Nephron progenitor cell (in vitro differentiated cells): ENCODE measurements around the gene HEBP1.
A peak's percentile ranks its signal among the peaks of the same experiment; 100 is the strongest.

Experiments
- DNase-seq: peaks from one replicate; pipeline ENCODE4 v3.0.0; 2021
- H3K27ac Mint-ChIP-seq: 2 replicates; pipeline ENCODE4 v1.8.0; 2021; ENCODE audit warnings: mild to moderate bottlenecking, moderate library complexity, mixed read lengths
- H3K27me3 Mint-ChIP-seq: 2 replicates; pipeline ENCODE4 v1.8.0; 2021; ENCODE audit warnings: mild to moderate bottlenecking, low read depth, mixed read lengths; ENCODE audit not compliant: poor library complexity
- H3K36me3 Mint-ChIP-seq: 2 replicates; pipeline ENCODE4 v1.8.0; 2021; ENCODE audit warnings: low read depth, mixed read lengths
- H3K4me1 Mint-ChIP-seq: 2 replicates; pipeline ENCODE4 v1.8.0; 2021; ENCODE audit warnings: mixed read lengths
- H3K4me3 Mint-ChIP-seq: 2 replicates; pipeline ENCODE4 v1.8.0; 2021; ENCODE audit warnings: mild to moderate bottlenecking, moderate library complexity, mixed read lengths
- H3K9me3 Mint-ChIP-seq: 2 replicates; pipeline ENCODE4 v1.8.0; 2021; ENCODE audit warnings: mild to moderate bottlenecking, moderate library complexity, mixed read lengths
- TF ChIP-seq, protein P1 (sequence below): fragments of 200-600 bp; sonication (generic); IDR thresholded peaks from 2 replicates; pipeline ENCODE4 v1.5.0; 2021; ENCODE audit warnings: antibody characterized with exemption

Gene HEBP1

DNA sequence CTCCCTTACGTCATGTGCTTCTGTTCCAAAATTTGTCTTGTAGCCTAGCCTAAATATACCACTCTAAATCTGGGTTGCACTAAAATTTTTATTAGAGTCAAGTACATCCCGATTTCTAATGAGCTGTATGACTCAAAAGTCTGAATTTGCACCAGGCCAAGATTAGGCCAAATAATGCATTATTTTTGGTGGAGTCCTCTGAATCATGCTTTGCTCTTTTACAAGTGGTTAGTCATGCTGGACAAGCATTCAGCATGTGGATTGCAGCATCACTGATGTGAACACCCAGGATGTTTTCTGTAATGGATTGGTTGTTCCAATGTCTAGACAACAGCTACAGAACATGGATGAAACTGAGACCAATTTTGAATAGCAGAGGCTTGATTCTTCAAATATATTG, 23.7 kb downstream of the HEBP1 start:
- H3K4me1 Mint-ChIP-seq, result no peaks in the 10 kb centered on the region
- H3K4me3 Mint-ChIP-seq, result no peak overlapping the region
- DNase-seq, result no peak
- peaks cover 46% of the 10 kb centered on the region for H3K36me3 Mint-ChIP-seq
- no peaks in the 10 kb centered on the region for H3K27me3 Mint-ChIP-seq
- peak overlapping the region; percentile 24 for H3K27ac Mint-ChIP-seq
- TF ChIP-seq, protein P1, sequence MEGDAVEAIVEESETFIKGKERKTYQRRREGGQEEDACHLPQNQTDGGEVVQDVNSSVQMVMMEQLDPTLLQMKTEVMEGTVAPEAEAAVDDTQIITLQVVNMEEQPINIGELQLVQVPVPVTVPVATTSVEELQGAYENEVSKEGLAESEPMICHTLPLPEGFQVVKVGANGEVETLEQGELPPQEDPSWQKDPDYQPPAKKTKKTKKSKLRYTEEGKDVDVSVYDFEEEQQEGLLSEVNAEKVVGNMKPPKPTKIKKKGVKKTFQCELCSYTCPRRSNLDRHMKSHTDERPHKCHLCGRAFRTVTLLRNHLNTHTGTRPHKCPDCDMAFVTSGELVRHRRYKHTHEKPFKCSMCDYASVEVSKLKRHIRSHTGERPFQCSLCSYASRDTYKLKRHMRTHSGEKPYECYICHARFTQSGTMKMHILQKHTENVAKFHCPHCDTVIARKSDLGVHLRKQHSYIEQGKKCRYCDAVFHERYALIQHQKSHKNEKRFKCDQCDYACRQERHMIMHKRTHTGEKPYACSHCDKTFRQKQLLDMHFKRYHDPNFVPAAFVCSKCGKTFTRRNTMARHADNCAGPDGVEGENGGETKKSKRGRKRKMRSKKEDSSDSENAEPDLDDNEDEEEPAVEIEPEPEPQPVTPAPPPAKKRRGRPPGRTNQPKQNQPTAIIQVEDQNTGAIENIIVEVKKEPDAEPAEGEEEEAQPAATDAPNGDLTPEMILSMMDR, result no peak
- H3K9me3 Mint-ChIP-seq, result peaks cover 29% of the 10 kb centered on the region

DNA sequence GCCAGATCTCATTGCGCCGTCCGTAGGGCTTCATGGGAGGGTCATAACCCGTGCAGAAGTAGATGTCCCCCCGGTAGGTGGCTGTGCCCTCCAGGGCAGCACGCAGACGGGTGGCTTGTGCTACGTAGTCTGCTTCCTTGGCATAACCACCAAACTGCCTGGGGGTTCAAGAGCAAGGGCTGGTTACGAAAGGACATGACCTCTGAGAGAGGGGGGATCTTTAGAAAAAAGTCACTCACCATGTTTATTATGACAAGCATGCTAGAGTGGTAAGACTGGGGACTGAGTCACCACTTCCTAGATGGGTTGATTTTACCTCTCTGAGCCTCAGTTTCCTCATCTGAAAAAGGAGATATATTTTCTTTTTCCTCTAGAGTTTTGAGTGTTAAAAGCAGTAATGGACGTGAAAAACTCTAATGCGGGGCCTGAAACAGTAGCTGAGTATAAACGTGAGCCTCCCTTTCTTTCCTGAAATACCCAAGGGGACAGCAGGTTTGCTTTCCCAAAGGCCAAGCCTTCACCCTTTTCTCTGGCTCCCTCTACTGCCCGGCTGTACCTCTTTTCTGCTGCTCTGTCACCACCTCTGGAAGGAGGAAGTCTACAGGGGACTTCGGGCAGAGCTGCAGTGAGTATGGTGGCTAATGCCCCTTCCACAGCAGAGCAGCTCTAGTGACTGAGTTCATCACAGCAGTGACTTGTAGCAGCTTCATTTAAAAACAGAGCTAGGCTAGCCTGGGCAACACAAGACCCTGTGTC, 24.6 kb downstream of the HEBP1 start:
- H3K4me1 Mint-ChIP-seq, result no peaks in the 10 kb centered on the region
- TF ChIP-seq, protein P1, result no peak
- no peak overlapping the region for H3K27ac Mint-ChIP-seq
- no peaks in the 10 kb centered on the region for H3K27me3 Mint-ChIP-seq
- H3K9me3 Mint-ChIP-seq, result peaks cover 29% of the 10 kb centered on the region
- no peak overlapping the region for H3K4me3 Mint-ChIP-seq
- DNase-seq, result peak; percentile 27
- peaks cover 49% of the 10 kb centered on the region for H3K36me3 Mint-ChIP-seq

DNA sequence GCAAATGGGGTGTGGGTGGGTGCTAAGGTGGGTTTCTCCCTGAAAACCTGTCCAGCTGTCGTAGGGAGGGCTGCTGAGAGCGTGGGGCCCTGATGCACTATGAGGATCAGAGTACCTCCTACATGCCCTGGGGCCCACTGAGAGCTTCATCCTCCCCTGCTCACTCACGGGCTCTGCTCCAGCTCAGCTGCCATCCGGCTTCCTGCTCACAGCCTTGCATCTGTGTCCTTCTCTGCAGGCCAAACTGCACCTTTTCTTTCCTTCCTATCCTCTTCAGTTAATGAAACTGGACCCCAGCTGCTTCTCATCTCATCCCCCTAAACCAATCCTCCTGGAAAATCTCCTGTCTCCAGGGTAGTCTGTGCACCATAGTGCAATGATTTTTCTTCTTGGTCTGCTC, 25.9 kb downstream of the HEBP1 start:
- no peak for DNase-seq
- Mint-ChIP-seq H3K9me3 (peaks cover 29% of the 10 kb centered on the region), H3K27me3 (no peaks in the 10 kb centered on the region), H3K4me3 (no peak overlapping the region), H3K27ac (no peak overlapping the region), H3K36me3 (peaks cover 49% of the 10 kb centered on the region), H3K4me1 (no peaks in the 10 kb centered on the region)
- TF ChIP-seq, protein P1, result no peak

DNA sequence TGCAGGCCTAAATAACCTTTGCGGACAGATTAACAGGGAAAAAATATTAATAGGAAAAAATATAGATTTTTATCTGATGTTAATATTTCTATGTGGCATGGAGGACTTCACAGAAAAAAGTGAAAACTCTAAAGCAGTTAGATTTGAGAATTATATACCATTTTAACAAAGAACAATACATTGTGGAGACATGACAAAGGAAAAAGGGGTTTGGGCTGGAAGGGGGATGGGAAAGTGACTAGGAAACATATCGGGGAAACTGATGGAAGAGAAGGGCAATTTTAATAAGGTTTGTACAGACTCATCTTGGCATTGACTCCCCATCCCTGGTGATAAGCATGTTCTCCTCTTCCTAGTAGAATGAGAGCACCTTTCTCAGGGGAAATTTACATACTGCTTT, 27.0 kb downstream of the HEBP1 start:
- H3K36me3 Mint-ChIP-seq, result peaks cover 55% of the 10 kb centered on the region
- TF ChIP-seq, protein P1, result no peak
- no peak for DNase-seq
- H3K4me3 Mint-ChIP-seq, result no peak overlapping the region
- peaks cover 29% of the 10 kb centered on the region for H3K9me3 Mint-ChIP-seq
- no peaks in the 10 kb centered on the region for H3K27me3 Mint-ChIP-seq
- no peaks in the 10 kb centered on the region for H3K4me1 Mint-ChIP-seq
- no peak overlapping the region for H3K27ac Mint-ChIP-seq

DNA sequence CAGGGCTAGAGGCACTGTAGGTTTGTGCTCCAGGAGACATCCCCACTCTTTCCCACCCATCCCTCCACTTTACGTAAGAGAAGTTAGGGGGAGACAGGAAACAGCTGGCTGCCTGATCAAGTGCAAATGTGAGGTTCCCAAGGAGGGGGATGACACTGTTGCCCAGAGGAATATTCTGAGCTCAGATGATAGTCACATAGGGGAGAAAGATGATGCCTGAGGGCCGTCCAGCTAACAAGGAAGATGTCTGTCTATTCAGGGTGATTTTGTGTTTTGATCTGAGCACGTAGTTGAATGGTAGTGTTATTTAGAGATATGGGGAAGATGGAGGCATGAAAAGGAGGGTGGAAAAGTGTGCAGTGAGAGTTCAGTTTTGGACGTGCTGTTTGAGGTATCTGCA, 34.2 kb downstream of the HEBP1 start:
- H3K27ac Mint-ChIP-seq, result no peak overlapping the region
- H3K27me3 Mint-ChIP-seq, result peaks cover 3% of the 10 kb centered on the region
- peaks cover 11% of the 10 kb centered on the region for H3K36me3 Mint-ChIP-seq
- TF ChIP-seq, protein P1, result no peak
- no peak for DNase-seq
- H3K9me3 Mint-ChIP-seq, result peaks cover 12% of the 10 kb centered on the region
- H3K4me1 Mint-ChIP-seq, result peaks cover 9% of the 10 kb centered on the region
- H3K4me3 Mint-ChIP-seq, result no peak overlapping the region

DNA sequence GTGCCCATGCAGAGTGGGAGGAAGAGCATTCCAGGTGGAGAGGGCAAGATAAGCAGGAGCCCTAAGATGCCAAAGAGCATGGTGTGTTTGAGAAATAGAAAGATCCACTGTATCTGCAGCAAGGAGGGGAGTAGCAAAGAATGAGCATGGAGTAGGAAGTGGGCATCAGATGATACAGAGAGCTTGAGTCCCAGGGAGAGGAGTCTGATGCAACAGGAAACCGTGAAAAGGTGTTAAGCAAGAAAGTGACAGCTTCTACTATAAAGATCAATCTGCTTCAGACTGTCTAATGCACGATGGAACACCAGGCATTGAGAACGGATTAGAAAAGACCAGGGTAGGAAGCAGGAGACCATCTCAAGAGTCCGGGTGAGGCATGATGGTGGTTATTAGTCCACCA, 35.8 kb downstream of the HEBP1 start:
- no peak for DNase-seq
- Mint-ChIP-seq H3K4me1 (peaks cover 9% of the 10 kb centered on the region), H3K9me3 (peaks cover 12% of the 10 kb centered on the region), H3K36me3 (peaks cover 11% of the 10 kb centered on the region), H3K4me3 (no peak overlapping the region), H3K27me3 (peaks cover 3% of the 10 kb centered on the region), H3K27ac (no peak overlapping the region)
- TF ChIP-seq, protein P1, result no peak
